ENCODE results near the gene CTSA. TPM values are rescaled to one million over a fixed set of nuclear protein-coding genes. Genes with fewer than 3 reads are reported as not detected.

The CTSA gene
- total and polyA plus RNA-seq, 2 of the 4 experiments (the other 2 are of a cell fraction), result 19.0 to 312 TPM

- Histone ChIP-seq H3K79me1 (ENCODE audit: low read depth in 1 of 2, low read length in 2 of 2) (peaks cover 21 to 42% of the 10 kb centered on the region in 2 experiments), H3K4me3 (ENCODE audit: insufficient read depth, low read depth, low read length) (no peak overlapping the region), H4K8ac (ENCODE audit: low read depth in 2 of 2, low read length in 2 of 2) (no peak overlapping the region), H3K27ac (ENCODE audit: insufficient read depth, low read length) (no peak overlapping the region), H2AK9ac (replicated peaks; ENCODE audit: low read depth, low read length, poor library complexity) (peak overlapping the region; percentile 75), H3K9me3 (ENCODE audit: control insufficient read depth, insufficient read depth, low read length) (no peaks in the 10 kb centered on the region), H4K91ac (ENCODE audit: insufficient read depth, low read depth, low read length) (no peak overlapping the region), H3K23ac (ENCODE audit: low read depth, low read length) (no peak overlapping the region), H2AFZ (replicated peaks; ENCODE audit: low read length, poor library complexity) (no peak overlapping the region), H3K9ac (ENCODE audit: low read depth, low read length) (no peak overlapping the region), H2BK120ac (ENCODE audit: low read depth, low read length) (no peak overlapping the region), H3K56ac (ENCODE audit: extremely low read depth, insufficient read depth, low read length) (no peak overlapping the region), H3K36me3 (ENCODE audit: control insufficient read depth, insufficient read depth, low read length) (peaks cover 49% of the 10 kb centered on the region), H3K4me1 (ENCODE audit: control insufficient read depth, insufficient read depth, low read length) (peaks cover 3% of the 10 kb centered on the region; the same call in 1 of the 2 replicates), H2BK15ac (ENCODE audit: low read depth, low read length) (no peak overlapping the region), H3K14ac (replicated peaks; ENCODE audit: low read depth, low read length) (no peak overlapping the region), H4K5ac (ENCODE audit: low read depth, low read length) (no peak overlapping the region), H3K4me2 (ENCODE audit: low read depth, low read length) (no peak overlapping the region), H4K20me1 (ENCODE audit: insufficient read depth, low read length) (peaks cover 5% of the 10 kb centered on the region; the same call in 1 of the 2 replicates), H3K9me1 (ENCODE audit: insufficient read depth, low read length) (no peaks in the 10 kb centered on the region), H3K18ac (ENCODE audit: low read depth, low read length) (no peak overlapping the region), H3K4ac (ENCODE audit: low read depth, low read length) (no peak overlapping the region), H2BK5ac (ENCODE audit: low read depth, low read length, poor library complexity, severe bottlenecking) (no peak overlapping the region), H2BK20ac (ENCODE audit: low read depth, low read length) (no peak overlapping the region), H2AK5ac (ENCODE audit: low read depth, low read length) (no peak overlapping the region), H3K27me3 (ENCODE audit: control insufficient read depth, insufficient read depth, low read length) (no peaks in the 10 kb centered on the region)
- BruUV-seq (replicated peaks), result no TSS peak
- no peak for TF ChIP-seq BHLHE40 (IDR thresholded peaks at IDR 0.05; ENCODE audit: low read depth, low read length)
- no peak for TF ChIP-seq RAD21 (IDR thresholded peaks at IDR 0.05; ENCODE audit: low read length)
- TF ChIP-seq FOS (IDR thresholded peaks at IDR 0.05; ENCODE audit: low read depth, low read length), result no peak
- TF ChIP-seq NFE2L2 (IDR thresholded peaks at IDR 0.05; ENCODE audit: low read depth, low read length), result no peak
- TF ChIP-seq, protein P1, sequence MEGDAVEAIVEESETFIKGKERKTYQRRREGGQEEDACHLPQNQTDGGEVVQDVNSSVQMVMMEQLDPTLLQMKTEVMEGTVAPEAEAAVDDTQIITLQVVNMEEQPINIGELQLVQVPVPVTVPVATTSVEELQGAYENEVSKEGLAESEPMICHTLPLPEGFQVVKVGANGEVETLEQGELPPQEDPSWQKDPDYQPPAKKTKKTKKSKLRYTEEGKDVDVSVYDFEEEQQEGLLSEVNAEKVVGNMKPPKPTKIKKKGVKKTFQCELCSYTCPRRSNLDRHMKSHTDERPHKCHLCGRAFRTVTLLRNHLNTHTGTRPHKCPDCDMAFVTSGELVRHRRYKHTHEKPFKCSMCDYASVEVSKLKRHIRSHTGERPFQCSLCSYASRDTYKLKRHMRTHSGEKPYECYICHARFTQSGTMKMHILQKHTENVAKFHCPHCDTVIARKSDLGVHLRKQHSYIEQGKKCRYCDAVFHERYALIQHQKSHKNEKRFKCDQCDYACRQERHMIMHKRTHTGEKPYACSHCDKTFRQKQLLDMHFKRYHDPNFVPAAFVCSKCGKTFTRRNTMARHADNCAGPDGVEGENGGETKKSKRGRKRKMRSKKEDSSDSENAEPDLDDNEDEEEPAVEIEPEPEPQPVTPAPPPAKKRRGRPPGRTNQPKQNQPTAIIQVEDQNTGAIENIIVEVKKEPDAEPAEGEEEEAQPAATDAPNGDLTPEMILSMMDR (conservative IDR thresholded peaks at IDR 0.05; ENCODE audit: low read depth, low read length), result no peak
- no peak for TF ChIP-seq MAZ (IDR thresholded peaks at IDR 0.05; ENCODE audit: borderline replicate concordance, low read depth, low read length)
- TF ChIP-seq SMC3 (IDR thresholded peaks at IDR 0.05; ENCODE audit: low read depth, low read length), result no peak
- TF ChIP-seq POLR2A (IDR thresholded peaks at IDR 0.05; ENCODE audit: low read depth, low read length), result no peak
- TF ChIP-seq MAFK (IDR thresholded peaks at IDR 0.05; ENCODE audit: low read depth, low read length), result no peak
- no peak for TF ChIP-seq USF2 (IDR thresholded peaks at IDR 0.05; ENCODE audit: low read depth, low read length)
- TF ChIP-seq, protein P2, sequence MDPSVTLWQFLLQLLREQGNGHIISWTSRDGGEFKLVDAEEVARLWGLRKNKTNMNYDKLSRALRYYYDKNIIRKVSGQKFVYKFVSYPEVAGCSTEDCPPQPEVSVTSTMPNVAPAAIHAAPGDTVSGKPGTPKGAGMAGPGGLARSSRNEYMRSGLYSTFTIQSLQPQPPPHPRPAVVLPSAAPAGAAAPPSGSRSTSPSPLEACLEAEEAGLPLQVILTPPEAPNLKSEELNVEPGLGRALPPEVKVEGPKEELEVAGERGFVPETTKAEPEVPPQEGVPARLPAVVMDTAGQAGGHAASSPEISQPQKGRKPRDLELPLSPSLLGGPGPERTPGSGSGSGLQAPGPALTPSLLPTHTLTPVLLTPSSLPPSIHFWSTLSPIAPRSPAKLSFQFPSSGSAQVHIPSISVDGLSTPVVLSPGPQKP (IDR thresholded peaks at IDR 0.05; ENCODE audit: borderline replicate concordance, low read depth, low read length), result no peak
- no peak for DNase-seq
- intact Hi-C loops (cut with micrococcal nuclease), result loop anchor here (10.0 kb wide), 1 partner anchor 104 kb away; the partner anchor contains the start of gene SNX21
- POLR2A ChIA-PET (ENCODE audit: unreplicated experiment), result no interaction called here
- CTCF ChIA-PET, result no interaction called here
- in situ Hi-C loops (cut with MboI; ENCODE audit: low sequenced_read_pairs), result no loop called here
- ATAC-seq (ENCODE audit: low read depth), result no peak
- WGBS, 2 experiments (ENCODE audit: extremely low coverage in 2 of 2, insufficient read length in 1 of 2), result 100% methylated on average over 2 of the region's 13 CpGs; no CpG with 5 or more reads in 1 of the 2 experiments
- dilution Hi-C loops (cut with HindIII; ENCODE audit: low sequenced_read_pairs, unreplicated experiment), result no loop called here
Measured at GRCh38 chr20:45938727-45939438, 47.7 kb downstream of the CTSA start.
